Coronary artery (tissue), 2 donors: ENCODE measurements around the gene SEPTIN12.
"Not testable (repeated sequence)": the region's sequence is repeated elsewhere in the genome, so short reads cannot be mapped to it uniquely, and the experiment has no call there.

Experiments
- DNase-seq: peaks from one replicate; pipeline ENCODE4 v3.0.0-alpha.2; 2017; ENCODE audit warnings: low spot score
- H3K27ac ChIP-seq, 2 donors: fragments of 200-600 bp; sonication (generic); one replicate each; pipeline ENCODE4 v1.5.1; 2016 to 2019
- H3K4me3 ChIP-seq: fragments of 200-600 bp; sonication (generic); 2 replicates; pipeline ENCODE4 v1.5.1; 2016; ENCODE audit warnings: mild to moderate bottlenecking, moderate library complexity
- TF ChIP-seq, protein P1 (sequence below): fragments of 200-600 bp; sonication (generic); IDR thresholded peaks from one replicate; pipeline ENCODE4 v1.5.1; 2019; ENCODE audit warnings: antibody characterized with exemption

Gene SEPTIN12

GRCh38 chr16:4746991-4747574 lies 41.1 kb downstream of the SEPTIN12 start:
- H3K27ac ChIP-seq = no peak overlapping the region
- no peak overlapping the region for H3K4me3 ChIP-seq
- no peak for DNase-seq
- TF ChIP-seq, protein P1, sequence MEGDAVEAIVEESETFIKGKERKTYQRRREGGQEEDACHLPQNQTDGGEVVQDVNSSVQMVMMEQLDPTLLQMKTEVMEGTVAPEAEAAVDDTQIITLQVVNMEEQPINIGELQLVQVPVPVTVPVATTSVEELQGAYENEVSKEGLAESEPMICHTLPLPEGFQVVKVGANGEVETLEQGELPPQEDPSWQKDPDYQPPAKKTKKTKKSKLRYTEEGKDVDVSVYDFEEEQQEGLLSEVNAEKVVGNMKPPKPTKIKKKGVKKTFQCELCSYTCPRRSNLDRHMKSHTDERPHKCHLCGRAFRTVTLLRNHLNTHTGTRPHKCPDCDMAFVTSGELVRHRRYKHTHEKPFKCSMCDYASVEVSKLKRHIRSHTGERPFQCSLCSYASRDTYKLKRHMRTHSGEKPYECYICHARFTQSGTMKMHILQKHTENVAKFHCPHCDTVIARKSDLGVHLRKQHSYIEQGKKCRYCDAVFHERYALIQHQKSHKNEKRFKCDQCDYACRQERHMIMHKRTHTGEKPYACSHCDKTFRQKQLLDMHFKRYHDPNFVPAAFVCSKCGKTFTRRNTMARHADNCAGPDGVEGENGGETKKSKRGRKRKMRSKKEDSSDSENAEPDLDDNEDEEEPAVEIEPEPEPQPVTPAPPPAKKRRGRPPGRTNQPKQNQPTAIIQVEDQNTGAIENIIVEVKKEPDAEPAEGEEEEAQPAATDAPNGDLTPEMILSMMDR = no peak

- Histone ChIP-seq H3K4me3 (no peak overlapping the region), H3K27ac (no peak overlapping the region)
- no peak for DNase-seq
- TF ChIP-seq, protein P1 = no peak
Measured at GRCh38 chr16:4746215-4746614, 41.9 kb downstream of the SEPTIN12 start.

DNA sequence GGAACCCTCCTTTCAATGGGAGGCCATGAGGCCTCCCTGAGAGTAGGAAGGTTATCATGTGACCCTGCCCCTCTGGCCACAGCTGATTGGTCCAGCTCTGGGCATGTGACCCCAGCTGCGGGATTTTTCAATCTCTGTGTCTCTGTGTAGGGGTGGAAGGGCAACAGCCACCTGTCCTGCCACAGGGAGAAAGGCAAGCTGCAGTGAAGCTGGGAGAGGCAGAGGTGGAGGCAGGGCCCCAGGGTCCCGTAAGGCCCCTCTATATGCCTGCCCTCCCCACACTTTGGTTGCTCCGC lies 42.9 kb downstream of the SEPTIN12 start:
- DNase-seq = no peak
- TF ChIP-seq, protein P1 = no peak
- Histone ChIP-seq H3K27ac (no peak overlapping the region), H3K4me3 (no peak overlapping the region)

DNA sequence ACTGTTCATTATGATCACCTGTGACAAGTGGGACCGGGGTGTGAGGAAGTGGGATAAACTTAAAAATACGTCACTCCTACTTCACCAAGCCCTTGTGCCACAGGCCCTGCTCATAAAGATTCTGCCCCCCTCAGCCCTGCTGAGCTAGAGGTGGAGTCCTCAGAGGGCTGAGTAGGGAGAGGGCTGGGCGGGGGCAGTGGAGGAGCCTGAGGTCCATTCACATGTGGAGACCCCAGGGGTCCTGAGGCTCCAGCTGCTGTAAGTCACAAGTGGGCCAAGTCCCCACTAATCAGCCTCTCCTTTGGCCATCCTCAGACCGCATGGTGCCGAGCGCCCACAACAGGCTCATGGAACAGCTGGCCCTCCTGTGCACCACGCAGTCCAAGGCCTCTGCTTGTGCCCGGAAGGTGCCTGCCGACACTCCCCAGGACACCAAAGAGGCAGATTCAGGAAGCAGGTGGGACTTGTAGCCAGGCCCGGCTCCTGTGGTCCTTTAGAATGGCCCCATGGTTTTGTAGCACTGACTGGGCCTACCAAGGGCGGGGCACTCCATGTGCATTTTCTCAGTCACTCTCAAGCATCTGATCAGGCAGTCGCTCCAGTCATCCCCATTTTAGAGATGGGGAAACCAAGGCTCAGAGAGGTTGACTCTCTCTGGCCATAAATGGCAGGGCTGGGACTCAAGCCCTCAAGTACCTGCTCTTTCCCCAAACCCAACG lies 43.4 kb downstream of the SEPTIN12 start:
- no peak overlapping the region for H3K27ac ChIP-seq
- H3K4me3 ChIP-seq = no peak overlapping the region
- DNase-seq = no peak
- TF ChIP-seq, protein P1 = no peak

DNA sequence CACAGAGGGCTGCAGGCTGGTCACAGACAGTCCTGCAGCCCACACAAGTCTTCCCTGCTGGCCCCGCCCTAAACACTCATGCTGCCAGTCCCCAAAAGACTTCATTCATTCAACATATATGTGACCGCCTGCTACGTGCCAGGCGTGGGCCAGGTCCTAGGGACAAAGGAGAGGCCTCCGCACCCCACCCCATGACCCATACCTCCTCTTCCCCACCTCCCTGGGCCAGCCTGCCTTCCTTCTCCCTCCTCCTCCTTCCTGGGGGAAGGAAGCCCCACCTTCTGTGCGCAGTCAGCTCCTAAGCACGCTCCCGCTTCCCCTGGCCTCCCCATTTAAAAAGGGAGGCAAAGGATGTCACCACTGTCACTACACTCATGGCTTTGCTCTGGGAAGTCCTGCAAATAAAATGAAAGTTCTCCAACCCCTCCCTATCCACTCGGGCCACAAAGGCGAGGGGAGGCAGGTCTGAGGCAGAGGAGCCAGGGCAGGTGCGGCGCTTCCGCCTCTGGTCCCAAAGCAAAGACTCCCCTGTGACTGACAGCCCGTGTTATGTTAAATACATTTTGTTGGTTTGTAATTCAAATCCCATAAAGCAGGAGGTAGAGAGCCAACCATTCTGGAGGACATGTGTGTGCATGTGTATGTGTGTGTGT lies 44.8 kb downstream of the SEPTIN12 start:
- DNase-seq = no peak
- Histone ChIP-seq H3K27ac (no peak overlapping the region), H3K4me3 (no peak overlapping the region)
- TF ChIP-seq, protein P1 = no peak

GRCh38 chr16:4738370-4738769 lies 49.8 kb downstream of the SEPTIN12 start:
- H3K4me3 ChIP-seq, H3K27ac ChIP-seq, DNase-seq: not testable (repeated sequence)

DNA sequence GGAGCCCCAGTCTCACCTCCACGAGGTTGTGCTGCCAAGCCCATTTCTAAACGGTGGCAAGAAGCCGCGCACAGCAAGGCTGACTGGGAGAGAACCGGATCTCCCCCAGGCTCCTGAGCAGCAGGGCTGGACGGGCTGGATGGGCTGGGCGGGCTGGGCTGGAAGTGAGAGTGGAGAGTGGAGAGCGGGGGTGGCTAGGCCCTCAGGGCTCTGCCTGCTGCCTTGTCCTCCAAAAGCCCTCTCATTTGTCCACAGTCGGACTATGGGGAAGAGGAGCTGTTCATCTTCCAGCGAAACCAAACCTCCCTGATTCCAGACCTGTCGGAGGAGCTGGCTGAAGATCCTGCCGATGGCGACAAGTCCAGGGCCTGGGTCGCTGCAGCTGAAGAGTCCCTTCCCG lies 50.6 kb downstream of the SEPTIN12 start:
- H3K27ac ChIP-seq = no peak overlapping the region
- H3K4me3 ChIP-seq = no peak overlapping the region
- DNase-seq = no peak
- TF ChIP-seq, protein P1 = no peak
